Spleen (tissue), 11 donors: ENCODE data around the gene KRTAP4-5. TPM values are rescaled to one million over a fixed set of nuclear protein-coding genes. Genes with fewer than 3 reads are reported as not detected.

ENCODE experiments used
- DNase-seq: peaks from one replicate; pipeline ENCODE4 v3.0.0-alpha.2; 2020
- H3K27ac ChIP-seq, 8 donors: fragments of 200-600 bp; sonication (generic) in 7 of 8; 1 replicate in 4 of 8; 2 replicates in 4 of 8; pipeline versions ENCODE4 v1.5.0 to v1.8.0; 2016 to 2021; ENCODE audit warnings: inconsistent platforms in 4 of 8, mild to moderate bottlenecking in 4 of 8, moderate library complexity in 1 of 8
- H3K27me3 ChIP-seq, 7 donors: fragments of 200-600 bp; sonication (generic) in 6 of 7; replicated peaks in 1 of 7; 1 replicate in 4 of 7; 2 replicates in 3 of 7; pipeline versions ENCODE4 v1.5.0 to v1.8.0; 2016 to 2021; ENCODE audit warnings: inconsistent platforms in 3 of 7, mild to moderate bottlenecking in 1 of 7
- H3K36me3 ChIP-seq, 6 donors: fragments of 200-600 bp; sonication (generic) in 5 of 6; 1 replicate in 4 of 6; 2 replicates in 2 of 6; pipeline versions ENCODE4 v1.5.0 to v1.8.0; 2016 to 2021; ENCODE audit warnings: inconsistent platforms in 2 of 6
- H3K4me1 ChIP-seq, 6 donors: fragments of 200-600 bp; sonication (generic) in 5 of 6; 1 replicate in 3 of 6; 2 replicates in 3 of 6; pipeline versions ENCODE4 v1.5.0 to v1.8.0; 2016 to 2021; ENCODE audit warnings: inconsistent platforms in 3 of 6
- H3K4me3 ChIP-seq, 8 donors: fragments of 200-600 bp; sonication (generic) in 7 of 8; 1 replicate in 4 of 8; 2 replicates in 4 of 8; pipeline versions ENCODE4 v1.5.0 to v1.8.0; 2016 to 2021; ENCODE audit warnings: inconsistent platforms in 4 of 8, mild to moderate bottlenecking in 4 of 8, moderate library complexity in 2 of 8
- H3K9me3 ChIP-seq, 8 donors: fragments of 200-600 bp; sonication (generic) in 7 of 8; 1 replicate in 4 of 8; 2 replicates in 4 of 8; pipeline versions ENCODE4 v1.5.0 to v1.8.0; 2016 to 2021; ENCODE audit warnings: inconsistent platforms in 4 of 8
- CTCF ChIP-seq, 11 experiments: fragments of 200-600 bp in 7 of 11; fragments of 450-650 bp in 4 of 11; sonication (generic) in 4 of 11; IDR thresholded peaks in 8 of 11; conservative IDR thresholded peaks in 3 of 11; 1 replicate in 7 of 11; 2 replicates in 4 of 11; pipeline versions ENCODE4 v1.4.0 to v1.8.0; 2016 to 2021; ENCODE audit warnings: antibody characterized with exemption in 11 of 11, inconsistent platforms in 4 of 11, mild to moderate bottlenecking in 1 of 11
- POLR2A ChIP-seq, 3 donors: fragments of 450-650 bp; IDR thresholded peaks; one replicate each; pipeline ENCODE4 v1.5.1; 2017; ENCODE audit warnings: antibody characterized with exemption in 3 of 3, mild to moderate bottlenecking in 1 of 3
- POLR2AphosphoS5 ChIP-seq, 3 donors: sonication (generic); formaldehyde crosslinking; IDR thresholded peaks; one replicate each; pipeline ENCODE4 v1.5.1; 2017; ENCODE audit warnings: antibody characterized with exemption in 3 of 3
- WGBS, 5 donors: extraction: QIAGEN DNeasy Blood & Tissue Kit in 3 of 5; methylation state at CpG; one replicate each; pipeline versions ENCODE4 v1.1.5 to v1.1.7; 2013 to 2018; 5-methylcytosine and 5-hydroxymethylcytosine counted together
- intact Hi-C: fragments of 100-400 bp; cut with DNase I; formaldehyde crosslinking; loops from one replicate; pipeline ENCODE4 v1.15.0; 2023; ENCODE audit warnings: low total_unique reads
- polyA plus RNA-seq, 3 donors: library from polyadenylated mRNA; stranded (reverse); fragments of 200-250 nt; gene quantifications; one replicate each; pipeline ENCODE4 v1.2.1, GENCODE V29; 2013
- total RNA-seq, 7 donors: library from RNA; depleted of rRNA in 3 of 7; stranded (reverse); fragments of >200 nt in 3 of 7; fragmentation: NEBNext Ultra II Directional in 4 of 7; extraction: Animal tissue kit (Norgen Biotek cat#: 25700) in 4 of 7; gene quantifications; one replicate each; pipeline versions ENCODE4 v1.1.0 to v1.2.1, GENCODE V29; 2016 to 2021
- donor health status: healthy with polysubstance abuse.
- donor health status: DM: no; HTN: no; CAD: no; lungs with moderate emphysema.
- donor health status: DM: no; HTN: no; CAD: no.
- donor health status: Bipolar disorder and iron deficiency.
- donor health status: healthy.
- donor health status: DM: no; HTN: no; CAD: no.
- donor health status: DM: yes; HTN: yes; CAD: no.

The KRTAP4-5 gene
- total and polyA plus RNA-seq, 10 donors: not detected

GRCh38 chr17:41186872-41187271, 37.2 kb upstream of the KRTAP4-5 start:
- TF ChIP-seq POLR2A (IDR thresholded peaks at IDR 0.05): no peak
- TF ChIP-seq POLR2AphosphoS5 (IDR thresholded peaks at IDR 0.05): no peak
- intact Hi-C loops: no loop called here
- Histone ChIP-seq H3K27ac (no peak overlapping the region), H3K4me3 (no peak overlapping the region), H3K9me3 (no peaks in the 10 kb centered on the region), H3K4me1 (no peaks in the 10 kb centered on the region), H3K27me3 (peaks cover 0 to 17% (median 0%) of the 10 kb centered on the region in 7 donors), H3K36me3 (no peaks in the 10 kb centered on the region)
- DNase-seq: no peak
- 81 to 100% (median 95%) methylated on average over 2 of the region's 2 CpGs for WGBS, 5 donors

GRCh38 chr17:41185001-41185400, 35.4 kb upstream of the KRTAP4-5 start:
- no peak overlapping the region for H3K4me3 ChIP-seq
- TF ChIP-seq POLR2A (IDR thresholded peaks at IDR 0.05) (no peak), POLR2AphosphoS5 (IDR thresholded peaks at IDR 0.05) (no peak), CTCF (IDR thresholded peaks at IDR 0.05 in 8 of 11, conservative IDR thresholded peaks at IDR 0.05 in 3 of 11) (no peak)
- WGBS, 5 donors: 47 to 69% (median 52%) methylated on average over 1 of the region's 1 CpG
- no peak for DNase-seq
- intact Hi-C loops: no loop called here
- H3K27ac ChIP-seq: no peak overlapping the region
- no peaks in the 10 kb centered on the region for H3K9me3 ChIP-seq
- H3K27me3 ChIP-seq: peaks cover 0 to 12% (median 0%) of the 10 kb centered on the region in 7 donors
- no peaks in the 10 kb centered on the region for H3K36me3 ChIP-seq
- no peaks in the 10 kb centered on the region for H3K4me1 ChIP-seq

- Histone ChIP-seq H3K27me3 (peaks cover 0 to 8% (median 0%) of the 10 kb centered on the region in 7 donors), H3K9me3 (no peaks in the 10 kb centered on the region), H3K4me1 (no peaks in the 10 kb centered on the region), H3K36me3 (no peaks in the 10 kb centered on the region), H3K4me3 (no peak within 1 kb of the TSS), H3K27ac (no peak within 1 kb of the TSS)
- intact Hi-C loops: no loop called here
- DNase-seq: peak; percentile 70
- no peak for TF ChIP-seq POLR2A (IDR thresholded peaks at IDR 0.05)
- TF ChIP-seq CTCF (IDR thresholded peaks at IDR 0.05 in 8 of 11, conservative IDR thresholded peaks at IDR 0.05 in 3 of 11): no peak
- TF ChIP-seq POLR2AphosphoS5 (IDR thresholded peaks at IDR 0.05): no peak
- WGBS, 5 donors: 60 to 75% (median 72%) methylated on average over 8 to 9 of the region's 9 CpGs
Observed at GRCh38 chr17:41184480-41184961, 34.9 kb upstream of the KRTAP4-5 start, which contains the start of gene KRTAP4-1. Gene KRTAP4-1 (minus strand): TSS chr17:41184911. CDS start chr17:41184854, 57 bp downstream.

GRCh38 chr17:41178843-41179616, 29.4 kb upstream of the KRTAP4-5 start:
- Histone ChIP-seq H3K27me3 (no peaks in the 10 kb centered on the region), H3K27ac (no peak overlapping the region), H3K4me1 (peaks cover 6 to 32% (median 20%) of the 10 kb centered on the region in 6 donors), H3K9me3 (no peaks in the 10 kb centered on the region), H3K4me3 (no peak overlapping the region), H3K36me3 (no peaks in the 10 kb centered on the region)
- no peak for TF ChIP-seq POLR2A (IDR thresholded peaks at IDR 0.05)
- WGBS, 5 donors: 82 to 95% (median 89%) methylated on average over 1 of the region's 1 CpG
- no peak for DNase-seq
- intact Hi-C loops: no loop called here

GRCh38 chr17:41178341-41178740, 28.7 kb upstream of the KRTAP4-5 start:
- H3K27me3 ChIP-seq: no peaks in the 10 kb centered on the region
- no peak overlapping the region for H3K4me3 ChIP-seq
- intact Hi-C loops: no loop called here
- 94 to 98% (median 96%) methylated on average over 3 of the region's 3 CpGs for WGBS, 5 donors
- TF ChIP-seq POLR2AphosphoS5 (IDR thresholded peaks at IDR 0.05): no peak
- TF ChIP-seq POLR2A (IDR thresholded peaks at IDR 0.05): no peak
- no peak for TF ChIP-seq CTCF (IDR thresholded peaks at IDR 0.05 in 8 of 11, conservative IDR thresholded peaks at IDR 0.05 in 3 of 11)
- H3K36me3 ChIP-seq: no peaks in the 10 kb centered on the region
- no peak for DNase-seq
- no peak overlapping the region for H3K27ac ChIP-seq
- peaks cover 6 to 32% (median 20%) of the 10 kb centered on the region in 6 donors for H3K4me1 ChIP-seq
- no peaks in the 10 kb centered on the region for H3K9me3 ChIP-seq
